IMR-90 (cell line): Measurements from ENCODE around the gene TPO. TPM values are rescaled to one million over a fixed set of nuclear protein-coding genes. Genes with fewer than 3 reads are reported as not detected.

Source experiments
- ATAC-seq: fragments of 200-7000 bp; cut with Tn5 transposase; 2 replicates; pipeline ENCODE4 v1.9.1; 2020; ENCODE audit warnings: low read depth, mild to moderate bottlenecking, moderate library complexity
- BruUV-seq: library from RNA; stranded (reverse); fragments of 400-500 nt; replicated peaks from 2 replicates; lab custom pipeline; 2021; lab: Mats Ljungman, UMichigan
- CTCF ChIA-PET: fragments of 300-600 bp; formaldehyde crosslinking; extraction: SDS; loops from one replicate; lab custom pipeline; 2021; ENCODE audit warnings: antibody characterized with exemption; lab: Yijun Ruan, JAX
- POLR2A ChIA-PET: fragments of 300-600 bp; sonication (Branson Sonifier 250); formaldehyde crosslinking; loops from one replicate; lab custom pipeline; 2022; ENCODE audit warnings: antibody characterized with exemption; ENCODE audit not compliant: unreplicated experiment; lab: Charles Lee
- DNase-seq: peaks from one replicate; pipeline ENCODE4 v3.0.0; 2013
- H2AFZ ChIP-seq: replicated peaks from 2 replicates; pipeline ENCODE3; 2013; ENCODE audit warnings: low read length, mild to moderate bottlenecking; ENCODE audit not compliant: poor library complexity
- H2AK5ac ChIP-seq: 2 replicates; pipeline ENCODE4 v1.6.1; 2013; ENCODE audit warnings: low read depth, low read length, inconsistent platforms
- H2AK9ac ChIP-seq: replicated peaks from 2 replicates; pipeline ENCODE3; 2013; ENCODE audit warnings: mild to moderate bottlenecking, low read depth, low read length, moderate library complexity; ENCODE audit not compliant: poor library complexity
- H2BK120ac ChIP-seq: 2 replicates; pipeline ENCODE4 v1.6.1; 2013; ENCODE audit warnings: low read depth, low read length, inconsistent platforms
- H2BK15ac ChIP-seq: 3 replicates; pipeline ENCODE4 v1.6.1; 2013; ENCODE audit warnings: low read depth, low read length, inconsistent platforms
- H2BK20ac ChIP-seq: 2 replicates; pipeline ENCODE4 v1.6.1; 2013; ENCODE audit warnings: low read depth, mild to moderate bottlenecking, inconsistent platforms, low read length, moderate library complexity
- H2BK5ac ChIP-seq: 2 replicates; pipeline ENCODE4 v1.6.1; 2013; ENCODE audit warnings: mild to moderate bottlenecking, low read depth, low read length, inconsistent platforms; ENCODE audit not compliant: poor library complexity, severe bottlenecking
- H3K14ac ChIP-seq: replicated peaks from 2 replicates; pipeline ENCODE4 v1.6.1; 2013; ENCODE audit warnings: low read depth, low read length, inconsistent platforms
- H3K18ac ChIP-seq: 2 replicates; pipeline ENCODE4 v1.6.1; 2013; ENCODE audit warnings: low read depth, low read length, control low read depth
- H3K23ac ChIP-seq: 2 replicates; pipeline ENCODE4 v1.6.1; 2013; ENCODE audit warnings: low read depth, low read length, inconsistent platforms
- H3K27ac ChIP-seq: 2 replicates; pipeline ENCODE4 v1.5.1; 2013; ENCODE audit warnings: mild to moderate bottlenecking, control low read depth, low read length; ENCODE audit not compliant: insufficient read depth
- H3K27me3 ChIP-seq: 2 replicates; pipeline ENCODE4 v1.6.1; 2013; ENCODE audit warnings: low read length; ENCODE audit not compliant: control insufficient read depth, insufficient read depth
- H3K36me3 ChIP-seq: 2 replicates; pipeline ENCODE4 v1.6.1; 2013; ENCODE audit warnings: low read length, mixed read lengths; ENCODE audit not compliant: control insufficient read depth, insufficient read depth
- H3K4ac ChIP-seq: 2 replicates; pipeline ENCODE4 v1.6.1; 2013; ENCODE audit warnings: low read depth, low read length, inconsistent platforms
- H3K4me1 ChIP-seq: 2 replicates; pipeline ENCODE4 v1.6.1; 2013; ENCODE audit warnings: low read length, mixed read lengths; ENCODE audit not compliant: control insufficient read depth, insufficient read depth
- H3K4me2 ChIP-seq: 2 replicates; pipeline ENCODE4 v1.6.1; 2013; ENCODE audit warnings: low read depth, mild to moderate bottlenecking, control low read depth, low read length, moderate library complexity
- H3K4me3 ChIP-seq: 2 replicates; pipeline ENCODE4 v1.5.1; 2013; ENCODE audit warnings: low read depth, mild to moderate bottlenecking, control low read depth, low read length, moderate library complexity; ENCODE audit not compliant: insufficient read depth
- H3K56ac ChIP-seq: 2 replicates; pipeline ENCODE4 v1.6.1; 2013; ENCODE audit warnings: low read length, inconsistent platforms; ENCODE audit not compliant: insufficient read depth; ENCODE audit errors: extremely low read depth
- H3K79me1 ChIP-seq, 2 experiments: 2 replicates each; pipeline ENCODE4 v1.6.1; 2013; ENCODE audit warnings: low read length in 2 of 2, inconsistent platforms in 1 of 2, low read depth in 1 of 2
- H3K9ac ChIP-seq: 2 replicates; pipeline ENCODE4 v1.6.1; 2013; ENCODE audit warnings: low read depth, low read length, control low read depth
- H3K9me1 ChIP-seq: 2 replicates; pipeline ENCODE4 v1.6.1; 2013; ENCODE audit warnings: low read length, inconsistent platforms; ENCODE audit not compliant: insufficient read depth
- H3K9me3 ChIP-seq: 2 replicates; pipeline ENCODE4 v1.6.1; 2013; ENCODE audit warnings: low read length; ENCODE audit not compliant: control insufficient read depth, insufficient read depth
- H4K20me1 ChIP-seq: 2 replicates; pipeline ENCODE4 v1.6.1; 2013; ENCODE audit warnings: low read length, inconsistent platforms; ENCODE audit not compliant: insufficient read depth
- H4K5ac ChIP-seq: 2 replicates; pipeline ENCODE4 v1.6.1; 2013; ENCODE audit warnings: mild to moderate bottlenecking, low read depth, low read length, control low read depth
- H4K8ac ChIP-seq, 2 experiments: 2 replicates each; pipeline ENCODE4 v1.6.1; 2013; ENCODE audit warnings: low read depth in 2 of 2, low read length in 2 of 2, control low read depth in 1 of 2, inconsistent platforms in 1 of 2
- H4K91ac ChIP-seq: 2 replicates; pipeline ENCODE4 v1.6.1; 2013; ENCODE audit warnings: low read depth, low read length, inconsistent platforms; ENCODE audit not compliant: insufficient read depth
- BHLHE40 ChIP-seq: fragments of 150-350 bp; IDR thresholded peaks from 2 replicates; pipeline ENCODE4 v1.6.1; 2016; ENCODE audit warnings: mild to moderate bottlenecking, low read depth, low read length
- CEBPB ChIP-seq: IDR thresholded peaks from 2 replicates; pipeline ENCODE4 v1.6.1; 2012; ENCODE audit warnings: low read depth, low read length, improper control_type of control experiment
- ELK1 ChIP-seq: fragments of 150-350 bp; IDR thresholded peaks from 2 replicates; pipeline ENCODE4 v1.6.1; 2016; ENCODE audit warnings: low read depth, mild to moderate bottlenecking, low read length, moderate library complexity, borderline replicate concordance
- FOS ChIP-seq: fragments of 150-350 bp; IDR thresholded peaks from 2 replicates; pipeline ENCODE4 v1.6.1; 2016; ENCODE audit warnings: low read depth, low read length
- MAFK ChIP-seq: IDR thresholded peaks from 2 replicates; pipeline ENCODE4 v1.6.1; 2012; ENCODE audit warnings: low read depth, low read length, improper control_type of control experiment
- MXI1 ChIP-seq: IDR thresholded peaks from 2 replicates; pipeline ENCODE4 v1.6.1; 2012; ENCODE audit warnings: low read depth, mild to moderate bottlenecking, low read length, moderate library complexity, borderline replicate concordance
- NFE2L2 ChIP-seq: fragments of 150-350 bp; IDR thresholded peaks from 2 replicates; pipeline ENCODE4 v1.6.1; 2016; ENCODE audit warnings: low read depth, mild to moderate bottlenecking, low read length
- POLR2A ChIP-seq: IDR thresholded peaks from 2 replicates; pipeline ENCODE4 v1.6.1; 2012; ENCODE audit warnings: mild to moderate bottlenecking, low read depth, low read length
- RAD21 ChIP-seq: IDR thresholded peaks from 2 replicates; pipeline ENCODE4 v1.6.1; 2012; ENCODE audit warnings: low read length, improper control_type of control experiment
- RCOR1 ChIP-seq: IDR thresholded peaks from 2 replicates; pipeline ENCODE4 v1.6.1; 2012; ENCODE audit warnings: mild to moderate bottlenecking, low read length, improper control_type of control experiment; ENCODE audit not compliant: insufficient replicate concordance
- USF2 ChIP-seq: fragments of 150-350 bp; IDR thresholded peaks from 2 replicates; pipeline ENCODE4 v1.6.1; 2017; ENCODE audit warnings: mild to moderate bottlenecking, antibody characterized with exemption, low read length, low read depth
- WGBS, 2 experiments: methylation state at CpG; one replicate each; pipeline versions ENCODE4 v1.1.5 to v1.1.7; 2013; ENCODE audit warnings: missing lambda C conversion rate in 2 of 2; ENCODE audit not compliant: insufficient read length in 1 of 2; ENCODE audit errors: extremely low coverage in 2 of 2; 5-methylcytosine and 5-hydroxymethylcytosine counted together
- dilution Hi-C: fragments of 300-500 bp; cut with HindIII; formaldehyde crosslinking; loops from one replicate; pipeline ENCODE4 v1.14.3; 2018; ENCODE audit warnings: low sequenced_read_pairs; ENCODE audit not compliant: unreplicated experiment
- in situ Hi-C: fragments of 300-500 bp; cut with MboI; formaldehyde crosslinking; loops from 3 replicates; pipeline ENCODE4 v1.14.3; 2019; ENCODE audit warnings: low sequenced_read_pairs, inconsistent platforms, mixed read lengths
- intact Hi-C: fragments of 100-400 bp; cut with micrococcal nuclease; formaldehyde crosslinking; loops from 2 replicates; pipeline ENCODE4 v1.10.0; 2022
- polyA plus RNA-seq, 3 experiments: library from polyadenylated mRNA; depleted of rRNA; stranded (reverse); fragments of >200 nt; gene quantifications; 2 replicates each; pipeline ENCODE4 v1.2.3, GENCODE V29; 2012; ENCODE audit warnings: low replicate concordance in 1 of 3
- total RNA-seq: library from RNA; depleted of rRNA; stranded (reverse); fragments of >200 nt; gene quantifications from 2 replicates; pipeline ENCODE4 v1.2.3, GENCODE V29; 2012
- TF ChIP-seq, protein P1 (sequence below): conservative IDR thresholded peaks from 2 replicates; pipeline ENCODE4 v1.5.1; 2012; ENCODE audit warnings: mild to moderate bottlenecking, low read depth, low read length, improper control_type of control experiment

Gene TPO
- total and polyA plus RNA-seq, 2 of the 4 experiments (the other 2 are of a cell fraction) = not detected

DNA sequence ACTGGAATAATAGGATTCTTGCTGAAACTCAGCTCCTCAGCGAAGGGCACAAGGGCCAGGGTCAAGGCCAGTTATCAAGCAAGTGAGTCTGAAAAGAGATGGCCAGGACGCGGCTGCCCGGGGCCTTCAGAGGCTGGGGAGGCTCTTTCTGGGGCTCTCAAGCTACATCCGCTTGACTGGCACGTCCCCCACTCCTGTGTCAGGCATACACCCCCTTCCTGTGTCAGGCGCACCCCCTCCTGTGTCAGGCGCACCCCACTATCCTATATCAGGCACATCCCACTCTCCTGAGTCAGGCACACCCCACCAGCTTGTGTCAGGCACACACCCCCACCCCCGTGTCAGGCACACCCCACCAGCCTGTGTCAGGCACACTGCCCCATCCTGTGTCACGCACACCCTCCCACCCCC lies 91.8 kb downstream of the TPO start:
- no peak overlapping the region for H3K4me3 ChIP-seq
- CTCF ChIA-PET = no interaction called here
- POLR2A ChIA-PET = no interaction called here
- H3K14ac ChIP-seq = no peak overlapping the region
- DNase-seq = no peak
- dilution Hi-C loops = no loop called here
- no peak overlapping the region for H4K91ac ChIP-seq
- H2BK15ac ChIP-seq = no peak overlapping the region
- H2BK5ac ChIP-seq = no peak overlapping the region
- no TSS peak for BruUV-seq
- H3K79me1 ChIP-seq = no peaks in the 10 kb centered on the region
- no peak overlapping the region for H3K4me2 ChIP-seq
- no peaks in the 10 kb centered on the region; the same call in 1 of the 2 replicates for H3K27me3 ChIP-seq
- no peak for ATAC-seq
- H3K18ac ChIP-seq = no peak overlapping the region
- H2BK120ac ChIP-seq = no peak overlapping the region
- intact Hi-C loops = no loop called here
- H3K9me3 ChIP-seq = no peaks in the 10 kb centered on the region
- no peak overlapping the region for H4K5ac ChIP-seq
- H3K56ac ChIP-seq = no peak overlapping the region
- H2AK5ac ChIP-seq = no peak overlapping the region
- in situ Hi-C loops = no loop called here
- H3K36me3 ChIP-seq = no peaks in the 10 kb centered on the region
- H3K4ac ChIP-seq = no peak overlapping the region
- H2AK9ac ChIP-seq = no peak overlapping the region
- H3K9ac ChIP-seq = no peak overlapping the region
- no peak overlapping the region for H4K8ac ChIP-seq
- H2BK20ac ChIP-seq = no peak overlapping the region
- H2AFZ ChIP-seq = no peak overlapping the region
- no peaks in the 10 kb centered on the region for H3K4me1 ChIP-seq
- H3K23ac ChIP-seq = no peak overlapping the region
- no peaks in the 10 kb centered on the region for H3K9me1 ChIP-seq
- no peak overlapping the region for H3K27ac ChIP-seq
- H4K20me1 ChIP-seq = no peaks in the 10 kb centered on the region
- 20% methylated on average over 1 of the region's 10 CpGs; no CpG with 5 or more reads in 1 of the 2 experiments for WGBS, 2 experiments
- TF ChIP-seq POLR2A = no peak
- no peak for TF ChIP-seq MXI1
- TF ChIP-seq RAD21 = no peak
- no peak for TF ChIP-seq FOS
- no peak for TF ChIP-seq ELK1
- no peak for TF ChIP-seq NFE2L2
- TF ChIP-seq BHLHE40 = no peak
- no peak for TF ChIP-seq CEBPB
- TF ChIP-seq, protein P1, sequence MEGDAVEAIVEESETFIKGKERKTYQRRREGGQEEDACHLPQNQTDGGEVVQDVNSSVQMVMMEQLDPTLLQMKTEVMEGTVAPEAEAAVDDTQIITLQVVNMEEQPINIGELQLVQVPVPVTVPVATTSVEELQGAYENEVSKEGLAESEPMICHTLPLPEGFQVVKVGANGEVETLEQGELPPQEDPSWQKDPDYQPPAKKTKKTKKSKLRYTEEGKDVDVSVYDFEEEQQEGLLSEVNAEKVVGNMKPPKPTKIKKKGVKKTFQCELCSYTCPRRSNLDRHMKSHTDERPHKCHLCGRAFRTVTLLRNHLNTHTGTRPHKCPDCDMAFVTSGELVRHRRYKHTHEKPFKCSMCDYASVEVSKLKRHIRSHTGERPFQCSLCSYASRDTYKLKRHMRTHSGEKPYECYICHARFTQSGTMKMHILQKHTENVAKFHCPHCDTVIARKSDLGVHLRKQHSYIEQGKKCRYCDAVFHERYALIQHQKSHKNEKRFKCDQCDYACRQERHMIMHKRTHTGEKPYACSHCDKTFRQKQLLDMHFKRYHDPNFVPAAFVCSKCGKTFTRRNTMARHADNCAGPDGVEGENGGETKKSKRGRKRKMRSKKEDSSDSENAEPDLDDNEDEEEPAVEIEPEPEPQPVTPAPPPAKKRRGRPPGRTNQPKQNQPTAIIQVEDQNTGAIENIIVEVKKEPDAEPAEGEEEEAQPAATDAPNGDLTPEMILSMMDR = no peak
- no peak for TF ChIP-seq RCOR1
- TF ChIP-seq MAFK = no peak
- no peak for TF ChIP-seq USF2
